GM18502 (cell line): ENCODE results near the gene NOL9.

Source experiments
- ATAC-seq: cut with Tn5 transposase; IDR thresholded peaks from one replicate; pipeline ENCODE4 v1.9.1; 2021; ENCODE audit warnings: mild to moderate bottlenecking; ENCODE audit not compliant: unreplicated experiment, poor library complexity

NOL9 gene

DNA sequence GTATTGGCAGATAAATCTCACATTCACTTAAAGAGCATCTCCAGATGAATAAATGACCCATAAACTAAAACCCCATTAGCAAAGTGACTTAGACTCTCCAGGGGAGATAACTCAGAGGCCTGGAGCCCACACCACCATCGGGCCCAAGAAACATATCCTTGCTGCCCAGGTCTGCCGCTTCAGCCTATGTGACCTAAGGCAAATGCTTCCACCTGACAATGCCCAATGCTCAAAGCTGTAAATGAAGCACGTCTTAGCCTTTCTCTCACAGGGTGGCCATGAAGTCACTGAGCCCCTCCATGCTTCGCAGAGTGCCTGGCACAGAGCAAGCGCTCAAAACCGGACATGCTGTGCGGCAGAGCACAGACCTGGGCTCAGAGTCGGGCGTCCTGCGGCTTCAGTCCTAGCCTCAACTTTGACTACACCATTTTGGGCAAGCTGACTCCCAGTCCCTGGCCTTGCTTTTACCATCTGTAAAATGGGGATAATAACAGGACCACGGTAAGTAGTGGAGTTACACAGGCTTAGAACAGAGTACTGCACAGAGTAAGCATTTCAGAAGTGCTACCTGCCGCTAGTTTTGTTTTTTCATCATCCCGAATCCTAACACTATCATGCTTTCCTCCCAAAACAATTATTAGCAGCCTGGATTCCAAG lies 23.7 kb downstream of the NOL9 start:
- ATAC-seq = no peak

DNA sequence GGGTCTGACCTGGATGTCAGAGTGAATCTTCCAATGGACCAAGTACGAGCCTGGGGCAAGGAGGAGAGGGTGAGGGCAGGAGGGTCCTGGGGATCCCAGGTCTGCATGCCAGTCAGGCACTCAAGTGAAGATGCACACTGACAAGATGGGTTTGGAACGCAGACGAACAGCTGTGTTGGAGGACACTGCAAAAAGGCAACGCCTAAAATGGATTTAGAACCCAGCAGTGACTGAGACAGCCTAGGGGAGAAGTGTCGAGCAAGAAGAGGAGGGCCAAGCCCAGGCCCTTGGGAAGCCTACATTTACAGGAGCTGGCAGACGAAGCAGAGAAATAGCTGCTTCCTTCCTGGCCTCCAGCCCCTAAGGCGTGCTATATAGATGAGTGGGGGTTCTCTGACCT lies 25.8 kb downstream of the NOL9 start:
- no peak for ATAC-seq

DNA sequence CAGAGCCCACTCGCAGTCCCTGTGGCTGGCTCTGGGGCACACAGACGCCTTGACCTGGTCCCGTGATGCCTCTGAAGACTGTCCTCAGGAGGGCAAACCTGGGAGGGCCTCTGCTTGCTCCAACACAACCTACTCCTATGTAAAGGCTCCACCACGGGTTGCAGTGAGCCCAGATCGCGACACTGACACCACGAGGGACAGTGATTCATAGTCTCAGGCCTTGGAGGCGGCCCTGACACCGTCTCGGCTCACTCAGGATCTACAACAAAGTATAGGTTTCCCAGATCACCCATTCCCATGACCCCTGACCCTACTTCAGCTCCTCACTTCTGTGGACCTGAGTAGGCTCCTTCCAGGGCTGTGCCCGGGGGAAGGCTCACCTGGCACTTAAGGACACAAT lies 28.0 kb downstream of the NOL9 start:
- ATAC-seq = no peak

DNA sequence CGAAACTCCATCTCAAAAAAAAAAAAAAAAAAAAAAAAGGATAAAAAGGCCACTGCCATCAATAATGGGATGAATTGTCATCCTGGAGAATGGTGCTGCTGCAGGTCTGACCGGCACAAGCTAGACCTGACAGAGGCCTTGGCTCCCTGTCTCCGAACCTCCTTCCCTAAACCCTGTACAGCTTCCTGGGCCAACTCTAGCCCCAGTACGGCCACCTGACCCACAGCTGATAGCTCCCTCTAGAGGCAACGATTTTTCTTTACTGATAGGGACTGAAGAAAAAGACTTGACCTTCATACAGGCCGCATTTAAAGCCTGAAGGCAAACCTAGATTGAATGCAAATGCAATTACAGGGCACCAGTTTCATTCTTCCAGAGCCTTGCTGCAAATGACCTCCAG lies 30.7 kb downstream of the NOL9 start:
- no peak for ATAC-seq

DNA sequence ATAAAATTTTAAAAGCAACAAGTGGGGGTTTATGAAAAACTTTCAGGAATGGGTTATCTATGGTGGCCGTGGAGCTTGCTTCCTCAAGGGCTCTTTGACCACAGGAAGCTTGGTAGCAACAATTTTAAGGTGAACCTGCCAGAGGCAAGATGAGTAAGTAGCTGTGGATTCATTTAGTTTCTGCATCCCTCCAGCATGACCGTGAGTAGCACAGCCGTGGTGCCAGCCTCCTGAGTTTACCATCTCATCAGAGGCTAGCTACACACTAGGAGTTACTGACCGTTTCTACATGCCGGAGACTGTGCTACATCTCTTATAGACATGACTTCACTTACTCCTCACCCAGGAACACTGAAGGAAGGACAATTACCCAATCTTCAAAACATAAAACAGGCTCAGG lies 32.8 kb downstream of the NOL9 start:
- ATAC-seq = no peak

DNA sequence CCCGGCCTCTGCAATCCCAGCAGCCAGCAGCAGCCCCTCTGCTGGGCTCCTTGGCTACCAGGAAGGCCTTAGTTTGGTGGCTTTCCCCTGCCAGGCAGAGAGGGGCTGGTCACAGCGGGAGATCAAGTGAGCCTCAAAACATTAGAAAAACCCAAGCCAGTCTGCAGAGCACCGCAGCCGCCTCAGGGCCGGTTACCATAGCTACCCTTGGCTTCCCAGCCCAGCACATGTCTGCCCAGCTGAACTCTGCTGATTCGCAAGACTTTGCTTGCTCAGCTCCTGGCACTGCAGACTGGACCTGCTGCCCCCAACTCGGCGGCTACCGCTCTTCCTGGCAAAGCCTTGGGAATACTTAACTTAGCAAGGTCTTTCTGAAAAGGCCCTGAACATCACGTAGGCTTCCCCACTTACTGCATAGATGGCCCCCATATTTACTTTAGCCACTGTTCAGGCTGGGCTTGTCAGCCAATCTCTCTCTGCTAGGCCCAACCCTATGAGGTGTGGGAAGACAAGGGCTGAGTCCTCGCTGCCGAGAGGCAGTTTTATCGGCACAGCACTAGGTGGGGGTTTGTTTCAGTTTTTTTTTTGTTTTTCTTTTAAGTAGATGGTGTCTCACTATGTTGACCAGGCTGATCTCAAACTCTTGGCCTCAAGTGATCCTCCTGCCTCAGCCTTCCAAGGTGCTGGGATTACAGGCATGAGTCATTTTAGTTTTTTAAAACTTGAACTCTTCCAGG lies 34.2 kb downstream of the NOL9 start:
- ATAC-seq = no peak

DNA sequence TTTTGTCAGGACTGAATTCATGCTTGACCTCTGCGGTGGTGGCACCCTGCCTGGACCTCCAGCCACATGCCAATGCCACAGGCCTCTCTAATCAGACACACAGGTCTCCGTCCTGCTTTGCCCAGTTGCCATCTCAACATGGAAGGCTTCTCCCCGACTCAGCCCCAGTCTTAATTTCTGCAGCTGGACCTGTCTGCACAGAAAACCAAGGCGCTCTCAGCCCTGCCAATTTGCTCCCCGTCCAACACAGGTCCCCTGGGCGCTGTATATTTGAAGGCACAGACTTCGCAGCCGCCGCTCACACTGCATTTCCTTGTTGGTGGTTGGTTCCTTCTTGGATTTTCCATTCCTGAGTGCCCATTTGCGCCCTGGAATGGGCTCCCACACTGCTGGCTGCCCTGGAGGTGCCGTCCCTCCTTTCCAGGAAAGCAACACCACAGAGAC lies 34.8 kb downstream of the NOL9 start:
- no peak for ATAC-seq

DNA sequence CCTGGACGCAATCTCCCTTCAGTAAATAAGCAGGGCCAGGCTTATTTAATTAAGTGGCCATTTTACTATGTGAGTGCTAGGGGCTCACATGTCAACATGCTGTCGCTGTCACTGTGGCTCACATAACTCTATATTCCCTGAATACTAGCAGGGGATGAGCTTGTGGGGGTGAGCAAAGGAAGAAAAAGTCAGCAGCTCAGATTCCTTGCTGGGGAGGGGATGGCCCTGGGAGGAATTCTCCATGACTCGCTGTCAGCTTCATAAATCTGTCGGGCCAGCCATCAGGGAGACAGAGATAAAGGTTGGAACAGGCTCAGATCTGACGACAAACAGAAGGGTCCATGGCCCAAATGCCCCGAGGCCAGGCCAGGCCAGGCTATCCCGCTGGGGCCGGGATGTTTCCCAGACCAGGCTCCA lies 36.9 kb downstream of the NOL9 start:
- ATAC-seq = no peak

DNA sequence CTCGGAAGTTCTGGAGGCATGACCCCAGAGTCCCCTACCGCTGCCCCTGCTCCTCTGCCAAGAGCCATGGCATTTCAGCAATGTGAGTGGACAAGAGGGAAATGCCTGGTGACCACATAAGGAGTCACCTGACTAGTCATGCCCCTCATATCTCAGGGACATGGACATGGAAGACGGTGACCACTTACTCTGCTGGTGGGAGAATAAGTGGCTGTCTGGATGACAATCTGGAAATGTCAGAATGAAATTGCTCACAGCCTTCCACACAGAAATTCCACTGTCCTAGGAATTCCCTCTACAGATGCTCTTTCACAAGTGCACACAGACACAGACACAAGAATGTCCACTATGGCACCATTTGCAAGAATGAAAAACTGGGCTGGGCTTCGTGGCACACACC lies 38.5 kb downstream of the NOL9 start:
- no peak for ATAC-seq

DNA sequence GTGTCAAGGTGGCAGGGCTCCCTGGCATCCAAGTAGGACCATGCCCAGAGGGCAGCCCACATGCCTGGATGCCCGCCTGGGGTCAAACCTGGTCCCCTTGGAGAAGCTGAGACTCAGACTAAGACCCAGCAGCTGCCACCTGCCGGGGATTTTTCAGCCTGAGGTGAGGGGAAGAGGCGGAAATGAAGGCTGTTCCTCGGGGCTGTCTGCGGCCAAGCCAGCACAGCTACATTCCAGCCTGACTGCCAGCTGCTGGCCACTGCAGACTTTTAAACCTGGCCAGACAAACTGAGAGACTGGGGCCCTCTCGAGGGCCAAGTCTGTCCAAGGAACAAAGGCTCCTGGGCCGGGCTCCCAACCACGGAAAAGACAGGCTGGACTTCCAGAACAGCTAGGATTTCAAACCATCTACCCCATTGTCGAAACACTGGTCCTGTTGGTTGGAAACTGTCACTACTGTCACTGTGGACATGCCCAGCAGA lies 41.0 kb downstream of the NOL9 start:
- ATAC-seq = no peak

DNA sequence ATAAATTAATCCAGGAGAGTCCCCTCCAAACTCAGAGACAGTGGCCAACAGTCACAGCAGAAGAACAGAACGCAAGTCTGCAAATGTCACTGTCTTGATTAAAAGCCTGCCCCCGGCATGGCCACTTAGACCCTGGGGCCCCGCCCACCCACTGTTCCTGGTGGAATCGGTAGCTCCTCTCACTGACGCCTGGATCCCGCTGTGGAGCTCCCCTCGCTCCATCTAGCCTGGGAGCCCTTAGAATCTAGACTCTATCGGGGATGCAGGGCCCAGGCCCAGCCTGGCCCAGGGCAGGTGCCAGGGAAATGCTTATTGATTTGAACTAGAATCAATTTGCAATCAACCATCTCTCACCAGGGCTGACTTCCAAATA lies 41.4 kb downstream of the NOL9 start:
- no peak for ATAC-seq

DNA sequence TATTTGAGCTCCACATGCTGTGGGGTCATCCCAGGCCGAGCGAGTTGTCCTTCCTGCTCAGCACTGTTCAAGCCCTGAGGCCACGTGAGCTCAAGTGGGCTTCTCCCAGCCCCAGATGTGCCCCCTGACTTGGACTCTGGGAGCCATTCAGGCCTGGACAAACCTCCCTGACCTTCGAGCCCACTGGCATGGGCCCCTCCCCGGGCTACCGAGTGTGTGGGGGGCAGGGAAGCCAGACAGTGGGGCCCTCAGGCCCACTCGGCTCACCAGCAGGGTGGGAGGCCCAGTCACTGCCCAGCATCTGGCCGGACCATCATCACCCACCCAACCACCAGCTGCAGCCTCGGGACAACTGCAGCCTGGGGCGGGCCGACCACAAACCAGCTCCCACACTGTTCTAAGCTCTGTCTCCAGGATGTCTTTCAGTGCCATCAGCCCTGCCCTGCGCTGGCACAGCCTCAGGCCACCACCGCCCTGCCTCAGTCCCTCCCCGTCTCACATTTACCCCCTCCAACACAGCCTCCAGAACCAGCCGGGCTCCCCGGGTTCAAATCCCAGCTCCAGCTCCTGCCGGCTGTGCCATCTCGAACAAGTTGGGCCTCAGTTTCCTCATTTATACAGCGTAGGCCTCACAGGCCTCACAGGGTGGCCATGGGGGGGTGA lies 41.9 kb downstream of the NOL9 start:
- no peak for ATAC-seq

DNA sequence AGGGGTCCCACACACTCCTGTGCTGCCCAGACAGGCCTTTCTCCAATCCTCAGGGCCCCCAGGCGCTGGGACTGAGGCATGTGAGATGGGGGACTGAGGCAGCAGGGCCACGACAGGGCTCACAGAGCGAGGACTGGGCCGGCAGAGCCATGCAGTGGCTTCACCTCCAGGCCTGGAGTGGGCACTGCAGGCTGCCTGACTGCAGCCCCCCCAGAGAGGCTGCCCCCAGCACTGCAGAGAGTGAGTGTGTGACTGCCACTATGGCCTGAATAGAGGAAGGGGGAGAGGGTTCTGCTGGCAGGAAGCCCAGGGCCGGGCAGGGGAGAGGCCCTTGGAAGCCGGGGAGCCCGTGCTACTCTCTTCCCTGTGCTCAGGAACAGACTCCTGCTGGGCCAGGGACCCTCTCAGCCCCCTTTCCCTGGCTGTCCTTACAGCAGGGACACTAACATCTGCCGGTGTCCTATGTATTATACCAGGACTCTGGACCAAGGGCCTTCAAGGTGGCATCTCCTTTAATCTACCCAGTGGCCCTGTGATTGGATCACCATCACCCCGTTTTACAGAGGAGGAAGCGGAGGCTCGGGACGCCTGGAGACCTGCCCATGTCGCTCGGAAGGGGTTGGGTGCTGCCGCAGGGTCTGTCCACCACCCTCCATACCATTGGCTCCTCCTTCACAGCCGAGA lies 42.6 kb downstream of the NOL9 start:
- ATAC-seq = no peak

DNA sequence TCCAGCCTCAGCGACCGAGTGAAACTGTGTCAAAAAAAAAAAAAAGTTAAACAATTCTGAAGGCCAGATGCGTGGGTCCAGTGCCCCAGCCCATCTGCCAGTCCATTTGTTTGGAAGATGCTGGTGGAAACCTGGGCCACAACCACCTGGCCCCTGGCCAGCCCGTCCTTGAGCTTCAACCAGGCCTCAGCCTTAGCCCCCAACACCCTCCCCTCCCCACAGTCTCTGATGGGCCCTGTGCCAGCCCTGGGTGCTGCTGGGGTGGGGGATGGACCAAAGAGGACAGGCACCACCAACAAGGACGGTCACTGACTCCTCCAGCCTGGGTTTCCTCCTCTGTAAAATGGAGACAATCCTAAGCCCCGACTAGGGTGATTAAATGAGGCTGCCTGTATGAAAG lies 43.3 kb downstream of the NOL9 start:
- ATAC-seq = no peak

DNA sequence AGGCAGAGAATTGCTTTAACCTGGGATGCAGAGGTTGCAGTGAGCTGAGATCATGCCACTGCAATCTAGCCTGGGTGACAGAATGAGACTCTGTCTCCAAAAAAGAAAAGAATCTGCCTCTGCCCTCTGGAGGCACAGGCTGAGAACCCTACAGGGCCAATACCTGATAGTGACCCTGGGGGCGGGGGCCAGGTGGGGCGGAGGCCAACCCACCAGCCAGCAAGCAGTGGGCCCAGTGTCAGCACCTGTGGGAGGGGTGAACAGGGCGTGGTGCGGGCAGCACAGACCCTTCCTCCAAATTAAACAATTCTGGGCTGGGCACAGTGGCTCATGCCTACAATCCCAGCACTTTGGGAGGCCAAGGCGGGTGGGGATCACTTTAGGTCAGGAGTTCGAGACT lies 43.8 kb downstream of the NOL9 start:
- no peak for ATAC-seq

DNA sequence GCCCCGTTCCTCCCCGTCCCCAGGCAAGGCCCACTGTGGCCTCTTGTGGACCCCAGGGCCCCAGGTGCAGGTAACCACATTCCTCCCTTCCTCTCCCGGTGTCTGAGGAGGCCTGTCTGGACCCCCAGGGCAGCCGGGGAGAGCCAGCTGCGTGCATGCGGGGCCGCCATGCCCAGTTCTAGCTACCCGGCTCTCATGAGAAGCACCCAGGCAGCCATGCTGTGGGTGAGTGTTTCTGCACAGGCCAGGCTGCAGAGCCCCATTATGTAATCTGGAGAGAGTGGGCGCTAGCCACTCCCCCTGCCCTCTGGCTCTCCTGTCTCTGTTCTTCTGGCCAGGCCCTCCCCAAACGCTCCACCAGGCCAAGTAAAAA lies 44.4 kb downstream of the NOL9 start:
- no peak for ATAC-seq

DNA sequence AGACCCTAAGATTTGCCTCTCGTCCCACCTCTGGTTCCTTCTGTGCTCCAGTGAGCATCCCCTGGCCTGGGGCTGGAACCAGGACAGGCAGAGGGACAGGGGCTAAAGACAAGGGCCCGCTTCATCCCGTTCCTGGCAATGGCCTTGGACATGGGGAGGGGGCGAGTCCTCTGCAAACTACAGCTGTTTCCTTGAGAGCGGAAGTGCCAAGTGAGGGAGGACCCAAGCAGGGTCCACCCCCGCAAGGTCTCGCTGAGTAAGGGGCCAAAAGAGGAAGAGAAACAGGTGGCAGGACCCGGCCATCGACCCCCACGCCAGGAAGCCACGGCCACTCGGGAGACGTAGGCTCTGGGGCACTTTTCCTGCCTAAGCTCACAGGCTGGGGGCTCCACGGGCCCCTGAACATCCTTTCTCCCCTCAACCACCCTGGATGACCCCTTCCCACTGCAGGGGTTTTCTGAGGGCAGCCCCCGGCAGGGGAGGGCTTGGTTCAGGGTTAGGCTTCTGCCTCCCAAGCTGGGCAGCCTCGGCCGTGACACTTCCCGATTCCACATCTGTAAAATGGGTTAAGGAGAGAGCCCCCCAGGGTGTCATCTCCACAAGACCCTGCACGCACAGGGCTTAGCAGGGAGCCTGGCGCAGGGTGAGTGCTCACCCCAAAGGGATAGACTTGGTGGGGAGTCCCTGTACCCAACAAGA lies 44.9 kb downstream of the NOL9 start:
- no peak for ATAC-seq

DNA sequence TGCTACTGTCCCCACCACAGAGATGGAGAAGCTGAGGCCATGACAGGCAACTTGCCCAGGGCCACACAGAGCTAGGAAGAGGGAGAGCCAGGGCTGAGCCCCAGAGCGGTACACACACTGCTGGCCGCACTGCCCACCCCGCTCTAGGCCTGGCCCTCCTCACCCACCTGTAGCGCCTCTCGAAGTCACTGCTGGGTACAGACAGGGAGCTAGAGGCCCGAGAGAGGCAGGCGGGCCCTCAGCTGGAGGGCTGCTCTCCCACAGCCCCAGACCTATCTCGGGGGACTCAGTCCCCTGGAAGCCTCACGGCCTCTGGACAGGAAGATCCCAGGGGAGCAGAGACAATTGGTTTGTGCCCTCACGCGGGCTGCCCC lies 45.5 kb downstream of the NOL9 start:
- no peak for ATAC-seq

DNA sequence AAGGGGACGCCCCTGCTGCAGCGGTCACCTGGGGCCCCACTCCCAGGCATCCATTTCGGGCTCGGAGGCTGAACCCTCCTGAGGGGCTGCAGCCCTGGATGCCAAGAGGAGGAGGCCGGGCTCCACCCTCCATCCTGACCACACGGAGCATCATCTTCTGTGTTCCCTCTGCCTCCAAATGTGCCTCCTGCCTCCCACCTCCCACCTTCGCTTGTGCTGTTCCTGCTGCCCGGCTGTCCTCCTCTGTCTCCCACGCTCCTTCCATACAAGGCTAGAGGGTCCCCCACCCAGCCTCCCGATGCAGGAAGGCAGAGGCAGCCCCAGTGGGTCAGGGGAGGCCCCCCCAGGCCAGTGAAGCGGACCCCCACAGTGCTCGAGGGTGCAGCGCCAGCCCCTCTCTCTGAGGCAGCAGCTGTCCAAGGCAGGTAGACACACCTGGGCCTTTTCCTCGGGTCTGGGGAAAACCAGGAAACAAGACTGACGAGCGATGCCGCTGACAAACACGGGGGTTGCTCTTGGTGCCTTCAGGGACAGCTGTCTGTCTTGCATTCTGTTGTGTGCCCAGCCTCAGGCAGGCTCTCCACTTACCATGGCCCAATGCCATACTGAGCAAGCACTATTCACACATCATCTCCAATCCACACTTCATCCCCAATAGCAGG lies 46.0 kb downstream of the NOL9 start:
- no peak for ATAC-seq

DNA sequence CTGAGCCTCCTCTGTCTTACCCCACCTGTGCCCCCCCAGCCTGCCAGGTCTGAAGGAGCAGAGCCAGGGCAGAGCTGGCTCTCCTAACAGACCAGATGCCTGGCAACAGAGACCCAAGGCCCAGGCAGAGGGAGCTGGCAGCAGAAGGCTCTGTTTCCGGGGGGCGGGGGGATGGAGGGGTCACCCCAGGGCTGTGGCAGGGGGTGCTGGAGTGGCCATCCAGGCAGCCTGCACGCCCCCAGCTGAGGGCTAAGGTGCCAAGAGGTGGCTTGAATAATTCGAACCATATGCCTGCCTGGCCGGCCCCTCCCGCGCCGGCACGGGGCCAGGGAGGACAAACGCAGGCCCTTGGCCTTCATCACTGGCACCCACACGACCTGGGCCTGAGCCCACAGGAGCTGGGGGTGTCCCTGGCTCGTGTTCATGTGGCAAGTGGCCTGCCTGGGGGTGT lies 46.8 kb downstream of the NOL9 start:
- ATAC-seq = no peak
